Activated CD4-positive, alpha-beta T cell treated with anti-CD3 and anti-CD28 coated beads, Interleukin-2, Interleukin-4, amounts not matched to agents 100 ng/mL and 50 ng/mL, durations not matched to agents 16 hours and 8 hours (primary cell): ENCODE measurements around the gene ADM2.

Experiments used
- DNase-seq: peaks from one replicate; pipeline ENCODE4 v3.0.0-alpha.2; 2020; ENCODE audit warnings: low spot score

The ADM2 gene

DNA sequence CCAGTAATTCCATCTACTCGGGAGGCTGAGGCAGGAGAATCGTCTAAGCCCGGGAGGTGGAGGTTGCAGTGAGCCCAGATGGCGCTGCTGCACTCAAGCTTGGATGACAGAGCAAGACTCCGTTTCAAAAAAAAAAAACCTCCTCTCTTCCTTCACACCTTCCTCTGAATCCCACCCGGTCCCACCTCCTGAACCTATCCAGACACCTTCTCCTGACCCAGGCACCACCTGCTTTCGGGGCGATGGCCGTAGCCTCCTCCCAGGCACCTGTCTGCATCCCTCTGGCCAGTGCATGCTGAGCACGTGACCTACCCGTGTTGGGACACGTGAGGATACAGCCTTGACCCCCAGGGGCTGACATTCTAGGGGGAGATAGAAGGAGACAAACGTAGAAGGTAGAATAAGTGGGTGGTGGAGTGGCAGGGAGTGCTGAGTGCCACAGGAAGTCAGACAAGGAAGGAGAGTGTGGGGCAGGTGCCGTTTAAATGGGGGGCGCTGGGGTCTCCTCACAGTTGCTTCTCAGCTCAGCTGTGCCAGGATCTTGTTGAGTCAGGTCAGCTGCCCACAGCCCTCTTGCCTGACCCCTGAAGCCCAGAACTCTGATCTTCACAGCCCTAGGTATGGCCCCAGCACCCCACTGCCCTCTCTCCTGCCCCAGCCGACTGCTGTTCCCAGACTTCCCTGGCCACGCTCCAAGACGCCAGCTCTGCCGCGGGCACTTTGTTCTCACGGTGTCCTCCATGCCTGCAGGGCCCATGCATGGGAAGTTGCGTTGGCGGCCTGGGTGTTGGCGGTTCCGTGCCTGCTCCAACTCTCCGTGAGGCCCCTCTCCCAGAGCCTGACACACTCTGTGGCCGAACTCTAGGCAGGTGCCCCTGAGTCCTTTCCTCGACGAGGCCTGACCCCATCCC is 4.1 kb downstream of the ADM2 start:
- DNase-seq = no peak

DNA sequence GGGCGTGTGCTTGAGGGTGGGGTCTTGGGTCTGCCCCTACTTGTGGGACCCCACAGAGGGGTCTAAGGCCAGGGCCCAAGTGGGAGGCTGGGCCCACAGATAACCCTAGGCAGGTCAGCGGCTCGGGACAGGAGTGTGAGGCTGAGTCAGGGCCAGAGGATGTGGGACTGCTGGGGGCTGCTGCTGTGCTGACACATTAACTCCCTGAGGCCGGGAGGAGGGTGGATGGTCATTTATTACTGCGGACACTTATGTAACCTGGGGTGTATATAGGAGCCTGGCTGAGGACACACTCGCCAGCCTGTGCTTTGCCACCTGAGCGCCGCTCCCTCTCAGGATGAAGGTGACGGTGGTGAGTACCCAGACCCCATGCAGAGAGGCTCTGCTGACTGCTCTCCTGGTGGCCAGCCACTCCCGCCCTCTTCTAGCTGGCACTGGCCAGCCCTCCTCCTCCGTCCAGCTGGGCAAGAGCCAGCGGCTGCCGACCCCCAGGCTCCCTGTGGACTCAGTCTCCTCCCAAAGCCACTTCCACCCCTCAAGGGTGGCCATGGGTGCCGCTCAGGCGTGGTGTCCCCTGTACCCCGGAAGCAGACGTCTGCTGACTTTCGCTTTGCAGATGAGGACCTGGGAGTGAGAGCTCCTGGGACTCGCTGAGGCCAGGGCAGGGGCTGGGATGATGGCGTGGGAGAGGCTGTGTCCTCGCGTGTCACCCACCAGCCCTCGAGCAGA is 5.4 kb downstream of the ADM2 start, which contains the start of gene MIOX:
MIOX (plus strand) TSS at position 299 of the 729 bp plus-strand sequence; CDS start at position 338, 39 bp downstream.
- no peak for DNase-seq

- no peak for DNase-seq
These were observed 6.1 kb downstream of the ADM2 start for GRCh38 chr22:50487290-50488005.

DNA sequence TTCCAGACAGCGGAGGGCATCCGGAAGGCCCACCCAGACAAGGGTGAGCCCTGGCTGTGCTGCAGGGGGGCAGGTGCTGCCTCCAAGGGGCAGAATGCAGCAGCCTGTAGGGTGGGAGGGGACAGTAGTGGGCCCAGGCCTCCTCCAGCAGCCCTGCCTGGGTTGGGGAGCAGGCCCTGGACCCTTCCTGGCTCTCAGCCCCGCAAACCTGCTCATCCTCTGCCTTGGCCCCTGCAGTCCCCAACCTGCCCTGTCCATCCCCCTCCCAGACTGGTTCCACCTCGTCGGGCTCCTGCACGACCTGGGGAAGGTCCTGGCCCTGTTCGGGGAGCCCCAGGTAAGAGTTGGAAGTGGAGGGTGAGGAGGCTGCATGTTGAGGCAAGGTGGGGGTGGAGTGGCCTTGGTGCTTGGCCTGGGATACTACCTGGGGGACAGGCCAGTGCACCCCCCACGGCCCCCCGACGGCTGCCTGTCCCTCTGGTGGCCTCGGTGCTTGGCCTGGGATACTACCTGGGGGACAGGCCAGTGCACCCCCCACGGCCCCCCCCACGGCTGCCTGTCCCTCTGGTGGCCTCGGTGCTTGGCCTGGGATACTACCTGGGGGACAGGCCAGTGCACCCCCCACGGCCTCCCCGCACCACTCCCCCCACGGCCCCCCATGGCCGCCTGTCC is 6.8 kb downstream of the ADM2 start:
- no peak for DNase-seq

DNA sequence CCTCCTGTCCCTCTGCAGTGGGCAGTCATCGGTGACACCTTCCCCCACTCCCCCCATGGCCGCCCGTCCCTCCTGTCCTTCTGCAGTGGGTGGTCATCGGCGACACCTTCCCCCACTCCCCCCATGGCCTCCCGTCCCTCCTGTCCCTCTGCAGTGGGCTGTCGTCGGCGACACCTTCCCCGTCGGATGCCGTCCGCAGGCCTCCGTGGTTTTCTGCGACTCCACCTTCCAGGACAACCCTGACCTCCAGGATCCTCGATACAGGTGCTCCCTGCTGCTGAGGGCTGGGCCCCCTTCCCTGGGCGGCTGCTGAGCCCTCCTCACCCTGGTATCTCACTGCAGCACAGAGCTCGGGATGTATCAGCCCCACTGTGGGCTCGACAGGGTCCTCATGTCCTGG is 7.5 kb downstream of the ADM2 start:
- no peak for DNase-seq

GRCh38 chr22:50489363-50490243 is 8.3 kb downstream of the ADM2 start:
- DNase-seq = no peak

DNA sequence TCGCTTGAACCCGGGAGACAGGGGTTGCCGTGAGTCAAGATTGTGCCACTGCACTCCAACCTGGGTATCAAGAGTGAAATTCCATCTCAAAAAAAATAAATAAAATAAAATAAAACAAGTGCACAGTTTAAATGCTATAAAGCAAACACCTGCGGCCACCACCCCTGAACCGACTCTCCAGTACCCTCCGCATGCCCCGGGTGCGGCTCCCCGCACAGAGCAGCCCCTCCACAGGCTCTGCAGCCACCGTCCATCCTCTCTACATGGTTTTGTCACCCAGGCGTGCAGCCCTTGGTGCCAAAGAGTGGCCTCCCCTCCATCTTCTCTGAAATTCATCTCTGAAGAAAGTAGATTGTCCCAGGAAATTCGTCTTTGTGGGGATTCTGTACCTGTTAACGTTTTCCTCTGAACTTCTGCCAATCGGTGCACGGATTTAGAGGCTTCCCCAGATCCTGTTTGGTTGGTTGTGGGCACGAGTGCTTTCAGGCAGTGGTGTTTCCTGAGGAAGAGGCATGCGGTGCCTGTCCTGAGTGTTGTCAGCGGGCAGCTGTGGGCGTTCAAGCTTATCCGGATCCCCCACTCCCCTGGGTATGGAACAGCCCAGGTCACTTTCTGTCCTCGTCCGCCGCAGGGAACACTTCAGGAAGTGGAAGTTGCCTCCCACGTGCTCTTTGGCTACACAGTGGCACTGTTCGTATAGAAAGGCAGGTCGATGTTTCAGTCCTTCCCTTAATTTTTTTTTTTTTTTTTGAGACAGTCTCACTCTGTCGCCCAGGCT is 9.4 kb downstream of the ADM2 start:
- DNase-seq = no peak

- DNase-seq = no peak
These were observed 15.8 kb downstream of the ADM2 start for GRCh38 chr22:50497093-50497492.

- peak; percentile 78 for DNase-seq
These were observed 17.1 kb downstream of the ADM2 start for GRCh38 chr22:50498322-50498890.

DNA sequence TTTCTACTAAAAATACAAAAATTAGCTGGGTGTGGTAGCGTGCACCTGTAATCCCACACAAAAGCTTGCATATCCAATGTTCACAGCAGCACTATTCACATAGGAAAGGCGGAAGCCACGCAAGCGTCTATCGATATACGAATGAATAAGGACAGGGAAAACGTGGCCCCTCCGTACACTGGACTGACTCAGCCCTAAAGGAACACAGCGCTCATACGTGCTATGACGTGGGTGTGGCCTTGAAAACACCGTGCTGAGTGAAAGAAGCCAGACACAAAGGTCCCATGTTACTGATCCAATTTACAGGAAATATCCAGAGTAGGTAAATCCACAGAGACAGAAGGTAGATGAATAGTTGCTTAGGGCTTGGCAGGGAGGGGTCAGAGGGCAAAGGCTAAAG is 19.1 kb downstream of the ADM2 start:
- no peak for DNase-seq

DNA sequence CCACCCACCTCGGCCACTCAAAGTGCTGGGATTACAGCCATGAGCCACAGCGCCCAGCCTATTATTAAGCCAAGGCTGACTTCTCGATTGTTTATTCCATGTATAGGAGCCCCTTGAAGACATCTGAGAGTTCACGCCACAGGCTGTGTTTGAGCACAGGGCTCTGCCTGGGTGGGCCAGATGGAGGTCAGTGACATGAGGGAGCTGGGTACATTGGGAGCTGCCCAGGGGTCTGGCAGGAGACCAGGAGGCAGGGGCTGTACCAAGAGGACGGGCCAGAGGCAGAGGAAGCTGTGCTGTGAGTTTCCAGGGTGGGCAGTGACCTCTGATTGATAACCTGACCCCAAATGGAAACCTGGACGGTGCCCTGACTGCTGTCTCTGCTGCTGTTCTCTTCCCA is 20.8 kb downstream of the ADM2 start:
- no peak for DNase-seq

DNA sequence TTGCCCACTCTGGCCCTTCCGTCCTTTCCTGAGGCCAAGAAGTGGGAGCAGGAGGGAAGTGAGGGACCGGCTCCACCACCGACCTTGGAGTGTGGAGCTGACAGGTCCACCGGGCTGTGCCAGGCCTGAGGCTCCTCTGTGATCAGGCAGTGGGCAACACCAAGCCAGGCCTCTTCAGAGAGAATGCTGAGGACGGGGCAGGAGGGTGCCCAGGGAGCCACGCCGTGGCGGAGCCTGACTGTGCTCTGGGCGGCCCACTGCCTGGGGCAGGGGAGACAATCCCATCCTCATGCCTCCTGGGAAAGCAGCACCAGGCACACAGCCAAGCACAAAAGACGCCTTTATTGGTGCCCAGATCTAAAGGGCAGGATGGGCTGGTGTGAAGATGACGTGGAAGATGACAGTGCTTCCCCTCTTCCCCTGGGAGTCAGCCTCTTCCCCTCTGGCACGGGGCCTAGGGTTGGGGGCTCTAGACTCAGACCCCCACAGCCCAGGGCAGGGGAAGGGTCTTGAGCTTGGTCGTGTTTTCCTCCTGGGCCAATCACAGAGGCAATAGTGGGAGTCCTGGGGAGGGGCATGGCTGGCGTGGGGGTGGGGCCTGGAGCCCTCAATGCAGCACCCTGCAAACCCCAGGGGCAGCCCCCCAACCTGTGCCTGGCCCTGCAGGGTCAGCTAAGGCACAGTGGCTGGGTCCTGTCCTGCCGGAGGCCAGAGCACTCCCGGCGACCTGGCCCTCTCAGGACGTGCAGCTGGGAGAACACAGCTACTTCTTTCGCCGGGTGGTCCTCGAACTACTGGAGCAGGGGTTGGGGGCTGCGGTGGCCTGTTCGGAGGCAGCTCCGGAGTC is 21.5 kb downstream of the ADM2 start:
- DNase-seq = no peak

- no peak for DNase-seq
These were observed 22.3 kb downstream of the ADM2 start for GRCh38 chr22:50503475-50504145.

GRCh38 chr22:50504369-50505211 is 23.2 kb downstream of the ADM2 start:
- no peak for DNase-seq

GRCh38 chr22:50505276-50505775 is 24.0 kb downstream of the ADM2 start:
- DNase-seq = no peak

- no peak for DNase-seq
These were observed 24.6 kb downstream of the ADM2 start for GRCh38 chr22:50505776-50506610.
